ENCODE data around the gene ANGPTL3. TPM values are rescaled to one million over a fixed set of nuclear protein-coding genes. Genes with fewer than 3 reads are reported as not detected.

ANGPTL3 gene
- total and polyA plus RNA-seq, 2 of the 13 experiments (the other 11 are each of a cell fraction or from before 2014, with no cell fraction given) = 0.40 to 0.51 TPM

- TF ChIP-seq ZNF589 (CRISPR knock-in tag; conservative IDR thresholded peaks at IDR 0.05) (peak; percentile 75; the same call in 1 of the 2 replicates), ZBTB21 (CRISPR knock-in tag; IDR thresholded peaks at IDR 0.05) (peak; percentile 97), MAFK (conservative IDR thresholded peaks at IDR 0.05 in 1 of 2, IDR thresholded peaks at IDR 0.05 in 1 of 2; ENCODE audit: low read length in 2 of 2) (peak; percentile 64 to 76), STAG1 (CRISPR knock-in tag; IDR thresholded peaks at IDR 0.05) (peak; percentile 39), ZNF333 (CRISPR knock-in tag; IDR thresholded peaks at IDR 0.05; ENCODE audit: borderline replicate concordance) (no peak), SNAPC2 (CRISPR knock-in tag; IDR thresholded peaks at IDR 0.05) (peak; percentile 89), RAD51 (IDR thresholded peaks at IDR 0.05; ENCODE audit: borderline replicate concordance) (peak; percentile 61; the same call in 1 of the 2 replicates), NR2F1 (CRISPR knock-in tag; IDR thresholded peaks at IDR 0.05) (peak; percentile 32 to 42; a peak in 1 of 4 replicates), HOXA3 (CRISPR knock-in tag; IDR thresholded peaks at IDR 0.05) (peak; percentile 86), ZNF547 (CRISPR knock-in tag; IDR thresholded peaks at IDR 0.05) (peak; percentile 27; the same call in 1 of the 2 replicates), HOXA5 (CRISPR knock-in tag; IDR thresholded peaks at IDR 0.05) (peak; percentile 51; the same call in 1 of the 2 replicates), RFXAP (CRISPR knock-in tag; IDR thresholded peaks at IDR 0.05; ENCODE audit: borderline replicate concordance) (no peak; the same call in 1 of the 2 replicates), ISL2 (CRISPR knock-in tag; IDR thresholded peaks at IDR 0.05) (peak; percentile 80; the same call in 1 of the 2 replicates), ZFP90 (CRISPR knock-in tag; IDR thresholded peaks at IDR 0.05; ENCODE audit: borderline replicate concordance) (no peak; the same call in 1 of the 2 replicates), ZBTB7A (CRISPR knock-in tag; IDR thresholded peaks at IDR 0.05) (peak; percentile 50; the same call in 1 of the 2 replicates)
- TF ChIP-seq, protein P1, sequence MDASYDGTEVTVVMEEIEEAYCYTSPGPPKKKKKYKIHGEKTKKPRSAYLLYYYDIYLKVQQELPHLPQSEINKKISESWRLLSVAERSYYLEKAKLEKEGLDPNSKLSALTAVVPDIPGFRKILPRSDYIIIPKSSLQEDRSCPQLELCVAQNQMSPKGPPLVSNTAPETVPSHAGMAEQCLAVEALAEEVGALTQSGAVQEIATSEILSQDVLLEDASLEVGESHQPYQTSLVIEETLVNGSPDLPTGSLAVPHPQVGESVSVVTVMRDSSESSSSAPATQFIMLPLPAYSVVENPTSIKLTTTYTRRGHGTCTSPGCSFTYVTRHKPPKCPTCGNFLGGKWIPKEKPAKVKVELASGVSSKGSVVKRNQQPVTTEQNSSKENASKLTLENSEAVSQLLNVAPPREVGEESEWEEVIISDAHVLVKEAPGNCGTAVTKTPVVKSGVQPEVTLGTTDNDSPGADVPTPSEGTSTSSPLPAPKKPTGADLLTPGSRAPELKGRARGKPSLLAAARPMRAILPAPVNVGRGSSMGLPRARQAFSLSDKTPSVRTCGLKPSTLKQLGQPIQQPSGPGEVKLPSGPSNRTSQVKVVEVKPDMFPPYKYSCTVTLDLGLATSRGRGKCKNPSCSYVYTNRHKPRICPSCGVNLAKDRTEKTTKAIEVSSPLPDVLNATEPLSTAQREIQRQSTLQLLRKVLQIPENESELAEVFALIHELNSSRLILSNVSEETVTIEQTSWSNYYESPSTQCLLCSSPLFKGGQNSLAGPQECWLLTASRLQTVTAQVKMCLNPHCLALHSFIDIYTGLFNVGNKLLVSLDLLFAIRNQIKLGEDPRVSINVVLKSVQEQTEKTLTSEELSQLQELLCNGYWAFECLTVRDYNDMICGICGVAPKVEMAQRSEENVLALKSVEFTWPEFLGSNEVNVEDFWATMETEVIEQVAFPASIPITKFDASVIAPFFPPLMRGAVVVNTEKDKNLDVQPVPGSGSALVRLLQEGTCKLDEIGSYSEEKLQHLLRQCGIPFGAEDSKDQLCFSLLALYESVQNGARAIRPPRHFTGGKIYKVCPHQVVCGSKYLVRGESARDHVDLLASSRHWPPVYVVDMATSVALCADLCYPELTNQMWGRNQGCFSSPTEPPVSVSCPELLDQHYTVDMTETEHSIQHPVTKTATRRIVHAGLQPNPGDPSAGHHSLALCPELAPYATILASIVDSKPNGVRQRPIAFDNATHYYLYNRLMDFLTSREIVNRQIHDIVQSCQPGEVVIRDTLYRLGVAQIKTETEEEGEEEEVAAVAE (CRISPR knock-in tag; IDR thresholded peaks at IDR 0.05; ENCODE audit: borderline replicate concordance) = peak; percentile 88
- TF ChIP-seq, protein P2, sequence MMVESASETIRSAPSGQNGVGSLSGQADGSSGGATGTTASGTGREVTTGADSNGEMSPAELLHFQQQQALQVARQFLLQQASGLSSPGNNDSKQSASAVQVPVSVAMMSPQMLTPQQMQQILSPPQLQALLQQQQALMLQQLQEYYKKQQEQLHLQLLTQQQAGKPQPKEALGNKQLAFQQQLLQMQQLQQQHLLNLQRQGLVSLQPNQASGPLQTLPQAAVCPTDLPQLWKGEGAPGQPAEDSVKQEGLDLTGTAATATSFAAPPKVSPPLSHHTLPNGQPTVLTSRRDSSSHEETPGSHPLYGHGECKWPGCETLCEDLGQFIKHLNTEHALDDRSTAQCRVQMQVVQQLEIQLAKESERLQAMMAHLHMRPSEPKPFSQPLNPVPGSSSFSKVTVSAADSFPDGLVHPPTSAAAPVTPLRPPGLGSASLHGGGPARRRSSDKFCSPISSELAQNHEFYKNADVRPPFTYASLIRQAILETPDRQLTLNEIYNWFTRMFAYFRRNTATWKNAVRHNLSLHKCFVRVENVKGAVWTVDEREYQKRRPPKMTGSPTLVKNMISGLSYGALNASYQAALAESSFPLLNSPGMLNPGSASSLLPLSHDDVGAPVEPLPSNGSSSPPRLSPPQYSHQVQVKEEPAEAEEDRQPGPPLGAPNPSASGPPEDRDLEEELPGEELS (CRISPR knock-in tag; IDR thresholded peaks at IDR 0.05) = peak; percentile 95
- TF ChIP-seq, protein P3, sequence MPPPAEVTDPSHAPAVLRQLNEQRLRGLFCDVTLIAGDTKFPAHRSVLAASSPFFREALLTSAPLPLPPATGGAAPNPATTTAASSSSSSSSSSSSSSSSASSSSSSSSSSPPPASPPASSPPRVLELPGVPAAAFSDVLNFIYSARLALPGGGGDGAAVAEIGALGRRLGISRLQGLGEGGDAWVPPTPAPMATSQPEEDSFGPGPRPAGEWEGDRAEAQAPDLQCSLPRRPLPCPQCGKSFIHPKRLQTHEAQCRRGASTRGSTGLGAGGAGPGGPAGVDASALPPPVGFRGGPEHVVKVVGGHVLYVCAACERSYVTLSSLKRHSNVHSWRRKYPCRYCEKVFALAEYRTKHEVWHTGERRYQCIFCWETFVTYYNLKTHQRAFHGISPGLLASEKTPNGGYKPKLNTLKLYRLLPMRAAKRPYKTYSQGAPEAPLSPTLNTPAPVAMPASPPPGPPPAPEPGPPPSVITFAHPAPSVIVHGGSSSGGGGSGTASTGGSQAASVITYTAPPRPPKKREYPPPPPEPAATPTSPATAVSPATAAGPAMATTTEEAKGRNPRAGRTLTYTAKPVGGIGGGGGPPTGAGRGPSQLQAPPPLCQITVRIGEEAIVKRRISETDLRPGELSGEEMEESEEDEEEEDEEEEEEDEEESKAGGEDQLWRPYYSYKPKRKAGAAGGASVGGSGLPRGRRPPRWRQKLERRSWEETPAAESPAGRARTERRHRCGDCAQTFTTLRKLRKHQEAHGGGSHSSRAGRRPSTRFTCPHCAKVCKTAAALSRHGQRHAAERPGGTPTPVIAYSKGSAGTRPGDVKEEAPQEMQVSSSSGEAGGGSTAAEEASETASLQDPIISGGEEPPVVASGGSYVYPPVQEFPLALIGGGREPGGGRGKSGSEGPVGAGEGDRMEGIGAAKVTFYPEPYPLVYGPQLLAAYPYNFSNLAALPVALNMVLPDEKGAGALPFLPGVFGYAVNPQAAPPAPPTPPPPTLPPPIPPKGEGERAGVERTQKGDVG (CRISPR knock-in tag; IDR thresholded peaks at IDR 0.05; ENCODE audit: borderline replicate concordance) = no peak
- TF ChIP-seq, protein P4, sequence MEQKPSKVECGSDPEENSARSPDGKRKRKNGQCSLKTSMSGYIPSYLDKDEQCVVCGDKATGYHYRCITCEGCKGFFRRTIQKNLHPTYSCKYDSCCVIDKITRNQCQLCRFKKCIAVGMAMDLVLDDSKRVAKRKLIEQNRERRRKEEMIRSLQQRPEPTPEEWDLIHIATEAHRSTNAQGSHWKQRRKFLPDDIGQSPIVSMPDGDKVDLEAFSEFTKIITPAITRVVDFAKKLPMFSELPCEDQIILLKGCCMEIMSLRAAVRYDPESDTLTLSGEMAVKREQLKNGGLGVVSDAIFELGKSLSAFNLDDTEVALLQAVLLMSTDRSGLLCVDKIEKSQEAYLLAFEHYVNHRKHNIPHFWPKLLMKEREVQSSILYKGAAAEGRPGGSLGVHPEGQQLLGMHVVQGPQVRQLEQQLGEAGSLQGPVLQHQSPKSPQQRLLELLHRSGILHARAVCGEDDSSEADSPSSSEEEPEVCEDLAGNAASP (CRISPR knock-in tag; IDR thresholded peaks at IDR 0.05; ENCODE audit: borderline replicate concordance) = peak; percentile 89
These were observed 24.6 kb downstream of the ANGPTL3 start (continued) for GRCh38 chr1:62621907-62622306.
